Tibial artery (tissue), 4 donors: ENCODE measurements around the gene OPCML.

Experiments
- DNase-seq, 2 donors: peaks; one replicate each; pipeline ENCODE4 v3.0.0-alpha.2; 2019
- H3K27ac ChIP-seq, 2 donors: fragments of 200-600 bp; sonication (generic) in 1 of 2; 1 replicate in 1 of 2; 2 replicates in 1 of 2; pipeline ENCODE4 v1.5.1; 2018 to 2019; ENCODE audit warnings: mild to moderate bottlenecking in 1 of 2
- H3K27me3 ChIP-seq, 2 donors: fragments of 200-600 bp; sonication (generic) in 1 of 2; one replicate each; pipeline versions ENCODE4 v1.5.1 to v1.6.0; 2016 to 2019
- H3K36me3 ChIP-seq, 3 donors: fragments of 200-600 bp; sonication (generic) in 2 of 3; one replicate each; pipeline ENCODE4 v1.5.1; 2016 to 2019; ENCODE audit warnings: mild to moderate bottlenecking in 2 of 3
- H3K4me1 ChIP-seq, 4 donors: fragments of 200-600 bp; sonication (generic) in 2 of 4; 1 replicate in 3 of 4; 2 replicates in 1 of 4; pipeline ENCODE4 v1.5.1; 2016 to 2019
- H3K4me3 ChIP-seq, 2 donors: fragments of 200-600 bp; sonication (generic) in 1 of 2; 1 replicate in 1 of 2; 2 replicates in 1 of 2; pipeline ENCODE4 v1.5.1; 2018 to 2019; ENCODE audit warnings: mild to moderate bottlenecking in 2 of 2
- H3K9me3 ChIP-seq, 3 donors: fragments of 200-600 bp; sonication (generic) in 1 of 3; one replicate each; pipeline ENCODE4 v1.5.1; 2016 to 2019
- intact Hi-C: fragments of 100-400 bp; cut with DNase I; formaldehyde crosslinking; loops from one replicate; pipeline ENCODE4 v1.15.0; 2023; ENCODE audit warnings: low total_unique reads
- TF ChIP-seq, protein P1 (sequence below), 2 experiments: fragments of 200-600 bp in 1 of 2; fragments of 450-650 bp in 1 of 2; IDR thresholded peaks; one replicate each; pipeline ENCODE4 v1.5.1; 2017 to 2019; ENCODE audit warnings: antibody characterized with exemption in 2 of 2, mild to moderate bottlenecking in 1 of 2, moderate library complexity in 1 of 2

OPCML gene

DNA sequence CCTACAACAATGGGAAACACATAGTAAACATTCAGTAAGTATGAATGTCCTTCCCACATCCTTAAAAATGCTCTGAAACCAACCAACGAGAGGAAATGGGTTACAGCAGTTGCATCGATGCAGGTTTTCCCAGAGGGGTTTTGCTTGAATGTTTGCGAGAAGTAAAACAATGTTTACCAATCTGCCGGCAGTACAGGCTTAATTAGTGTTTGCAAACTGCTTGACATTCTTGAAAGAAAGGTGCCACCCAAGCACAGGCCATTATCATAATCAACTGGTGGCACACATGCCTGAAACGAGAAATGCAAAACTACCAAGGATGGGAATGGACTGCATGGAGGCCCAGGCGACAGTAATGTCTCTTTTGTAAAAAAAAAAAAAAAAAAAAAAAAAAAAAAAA, 27.1 kb upstream of the OPCML start:
- Histone ChIP-seq H3K9me3 (no peaks in the 10 kb centered on the region), H3K4me3 (no peak overlapping the region), H3K27ac (no peak overlapping the region), H3K36me3 (no peaks in the 10 kb centered on the region), H3K27me3 (peaks cover 0 to 9% of the 10 kb centered on the region in 2 donors), H3K4me1 (no peaks in the 10 kb centered on the region)
- TF ChIP-seq, protein P1, sequence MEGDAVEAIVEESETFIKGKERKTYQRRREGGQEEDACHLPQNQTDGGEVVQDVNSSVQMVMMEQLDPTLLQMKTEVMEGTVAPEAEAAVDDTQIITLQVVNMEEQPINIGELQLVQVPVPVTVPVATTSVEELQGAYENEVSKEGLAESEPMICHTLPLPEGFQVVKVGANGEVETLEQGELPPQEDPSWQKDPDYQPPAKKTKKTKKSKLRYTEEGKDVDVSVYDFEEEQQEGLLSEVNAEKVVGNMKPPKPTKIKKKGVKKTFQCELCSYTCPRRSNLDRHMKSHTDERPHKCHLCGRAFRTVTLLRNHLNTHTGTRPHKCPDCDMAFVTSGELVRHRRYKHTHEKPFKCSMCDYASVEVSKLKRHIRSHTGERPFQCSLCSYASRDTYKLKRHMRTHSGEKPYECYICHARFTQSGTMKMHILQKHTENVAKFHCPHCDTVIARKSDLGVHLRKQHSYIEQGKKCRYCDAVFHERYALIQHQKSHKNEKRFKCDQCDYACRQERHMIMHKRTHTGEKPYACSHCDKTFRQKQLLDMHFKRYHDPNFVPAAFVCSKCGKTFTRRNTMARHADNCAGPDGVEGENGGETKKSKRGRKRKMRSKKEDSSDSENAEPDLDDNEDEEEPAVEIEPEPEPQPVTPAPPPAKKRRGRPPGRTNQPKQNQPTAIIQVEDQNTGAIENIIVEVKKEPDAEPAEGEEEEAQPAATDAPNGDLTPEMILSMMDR (IDR thresholded peaks at IDR 0.05) = no peak
- no peak for DNase-seq
- intact Hi-C loops = no loop called here

DNA sequence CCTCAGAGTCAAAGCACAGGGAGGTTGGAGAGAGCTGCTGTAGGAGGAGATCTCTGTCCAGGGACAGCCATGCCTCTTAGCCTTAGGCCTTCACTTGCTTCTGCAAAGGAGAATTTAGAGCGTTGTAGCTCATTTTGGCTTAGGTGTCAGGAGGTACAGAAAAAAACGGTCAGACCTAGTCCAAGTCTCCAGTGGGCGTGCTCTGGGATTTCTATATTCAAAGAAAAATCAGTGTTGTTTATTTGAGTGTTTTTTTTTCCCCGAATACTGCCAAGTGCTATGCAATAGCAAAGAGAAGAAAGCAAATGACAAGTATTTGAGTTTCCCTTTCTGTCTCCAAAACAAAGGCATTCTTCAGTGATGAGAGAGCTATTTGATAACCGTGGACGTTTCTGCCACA, 22.7 kb upstream of the OPCML start:
- Histone ChIP-seq H3K4me3 (no peak overlapping the region), H3K4me1 (no peaks in the 10 kb centered on the region), H3K27me3 (no peaks in the 10 kb centered on the region), H3K36me3 (no peaks in the 10 kb centered on the region), H3K9me3 (no peaks in the 10 kb centered on the region), H3K27ac (no peak overlapping the region)
- DNase-seq = no peak
- TF ChIP-seq, protein P1 (IDR thresholded peaks at IDR 0.05) = no peak
- intact Hi-C loops = no loop called here

DNA sequence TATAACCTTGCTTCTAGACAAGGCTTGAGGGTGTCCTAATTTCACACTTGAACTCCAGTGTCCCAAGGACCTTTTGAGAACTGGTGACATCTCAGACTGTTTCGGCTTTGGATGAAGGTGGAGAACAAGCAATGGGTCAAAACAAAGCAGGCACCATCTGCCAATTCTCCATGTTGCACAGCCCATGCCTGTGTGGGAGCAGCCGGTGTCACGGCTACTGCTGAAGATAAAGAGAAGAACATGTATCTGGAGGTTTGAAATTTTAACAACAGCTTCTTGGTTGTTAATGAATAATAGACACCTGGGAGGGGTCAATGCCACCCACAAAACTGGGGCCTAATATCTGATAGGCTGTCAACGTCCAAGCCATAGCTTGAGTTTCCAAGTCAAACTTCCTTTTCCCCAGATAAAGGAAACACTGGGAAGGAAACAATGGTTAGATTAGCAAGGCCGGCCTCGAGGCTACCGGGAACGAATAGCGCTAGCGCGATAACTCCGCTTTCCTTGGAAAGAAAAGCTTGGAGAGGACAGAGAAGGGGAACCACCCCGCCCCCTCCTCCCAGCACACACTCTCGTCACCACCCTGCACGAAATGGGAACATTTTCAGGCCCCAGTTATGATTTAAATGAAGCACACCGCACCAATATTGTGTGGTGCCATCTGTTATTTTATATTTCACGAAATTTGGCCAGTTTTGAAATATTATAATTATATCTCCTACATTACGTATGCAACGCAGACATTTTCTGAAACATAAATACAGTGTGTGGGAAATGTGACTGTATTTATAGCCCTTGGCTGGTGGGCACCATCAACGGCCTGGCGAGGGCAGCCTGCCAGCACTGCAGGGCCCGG, 21.8 kb upstream of the OPCML start:
- H3K27me3 ChIP-seq = no peaks in the 10 kb centered on the region
- no peaks in the 10 kb centered on the region for H3K9me3 ChIP-seq
- no peaks in the 10 kb centered on the region for H3K4me1 ChIP-seq
- TF ChIP-seq, protein P1 (IDR thresholded peaks at IDR 0.05) = no peak
- intact Hi-C loops = no loop called here
- H3K27ac ChIP-seq = no peak overlapping the region
- no peaks in the 10 kb centered on the region for H3K36me3 ChIP-seq
- no peak for DNase-seq
- H3K4me3 ChIP-seq = no peak overlapping the region

DNA sequence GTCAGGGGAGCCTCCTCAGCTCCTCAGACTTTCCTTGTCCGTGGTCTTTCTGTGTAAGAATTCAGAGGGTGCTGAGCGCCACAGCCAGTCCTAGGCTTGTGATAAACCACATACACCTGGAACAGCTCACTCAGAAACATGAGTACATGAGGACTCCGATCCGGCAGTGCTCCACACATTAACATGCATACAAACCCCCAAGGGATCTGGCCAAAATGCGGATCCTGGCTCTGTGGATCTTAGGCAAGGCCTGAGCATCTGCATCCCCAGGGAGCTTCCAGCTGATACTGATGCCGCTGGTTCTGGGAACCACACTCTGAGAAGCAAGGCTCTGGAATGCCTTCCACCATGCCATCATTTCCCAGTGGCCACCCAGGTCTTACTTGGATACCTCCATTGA, 20.6 kb upstream of the OPCML start:
- TF ChIP-seq, protein P1 (IDR thresholded peaks at IDR 0.05) = no peak
- no peaks in the 10 kb centered on the region for H3K36me3 ChIP-seq
- H3K27ac ChIP-seq = no peak overlapping the region
- H3K27me3 ChIP-seq = no peaks in the 10 kb centered on the region
- H3K4me3 ChIP-seq = no peak overlapping the region
- no peaks in the 10 kb centered on the region for H3K4me1 ChIP-seq
- no peak for DNase-seq
- H3K9me3 ChIP-seq = no peaks in the 10 kb centered on the region
- intact Hi-C loops = no loop called here

DNA sequence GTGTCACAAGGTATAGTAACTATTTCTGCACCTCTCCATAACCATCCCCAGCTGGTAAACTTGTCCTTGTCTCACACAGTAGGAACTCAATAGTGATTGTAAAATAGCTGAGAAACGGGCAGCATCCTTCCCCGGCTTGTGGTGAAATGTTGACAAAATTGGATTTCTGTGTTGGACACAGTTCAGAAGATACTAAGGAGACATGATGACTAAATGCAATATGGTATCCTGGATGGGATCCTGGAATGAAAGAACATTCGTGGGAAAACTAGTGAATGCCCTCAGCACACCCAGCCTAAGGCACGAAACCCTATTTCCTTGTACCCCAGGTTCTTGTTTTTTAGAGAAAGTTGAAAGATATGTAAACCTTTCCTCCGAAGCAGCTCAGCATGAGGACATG, 18.8 kb upstream of the OPCML start:
- DNase-seq = no peak

More for the DNA sequence above, 18.8 kb upstream of the OPCML start:
- no peaks in the 10 kb centered on the region for H3K36me3 ChIP-seq
- no peak overlapping the region for H3K4me3 ChIP-seq
- H3K9me3 ChIP-seq = no peaks in the 10 kb centered on the region
- no peaks in the 10 kb centered on the region for H3K4me1 ChIP-seq
- intact Hi-C loops = no loop called here
- H3K27me3 ChIP-seq = no peaks in the 10 kb centered on the region
- no peak overlapping the region for H3K27ac ChIP-seq
- TF ChIP-seq, protein P1 (IDR thresholded peaks at IDR 0.05) = no peak
